ENCODE data around the gene RPA3.

The RPA3 gene

DNA sequence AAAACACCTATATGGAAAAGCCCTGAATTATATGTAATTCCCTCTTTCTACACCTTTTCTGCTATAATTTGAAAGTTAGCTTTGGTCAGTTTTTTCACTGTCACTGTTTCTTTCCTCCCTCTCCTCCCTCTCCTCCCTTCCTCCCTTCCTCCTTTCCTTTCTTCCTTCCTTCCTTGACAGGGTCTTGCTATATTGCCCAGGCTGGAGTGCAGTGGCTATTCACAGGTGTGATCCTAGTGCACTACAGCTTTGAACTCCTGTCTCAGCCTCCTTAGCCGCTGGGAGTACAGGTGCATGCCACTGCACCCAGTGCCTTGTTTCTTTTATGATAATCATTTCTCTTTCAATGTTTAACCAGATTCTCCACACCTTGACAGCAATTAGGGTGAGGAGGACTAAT is 100.0 kb downstream of the RPA3 start:
- no peak overlapping the region for H3K27ac ChIP-seq
- TF ChIP-seq, protein P1, sequence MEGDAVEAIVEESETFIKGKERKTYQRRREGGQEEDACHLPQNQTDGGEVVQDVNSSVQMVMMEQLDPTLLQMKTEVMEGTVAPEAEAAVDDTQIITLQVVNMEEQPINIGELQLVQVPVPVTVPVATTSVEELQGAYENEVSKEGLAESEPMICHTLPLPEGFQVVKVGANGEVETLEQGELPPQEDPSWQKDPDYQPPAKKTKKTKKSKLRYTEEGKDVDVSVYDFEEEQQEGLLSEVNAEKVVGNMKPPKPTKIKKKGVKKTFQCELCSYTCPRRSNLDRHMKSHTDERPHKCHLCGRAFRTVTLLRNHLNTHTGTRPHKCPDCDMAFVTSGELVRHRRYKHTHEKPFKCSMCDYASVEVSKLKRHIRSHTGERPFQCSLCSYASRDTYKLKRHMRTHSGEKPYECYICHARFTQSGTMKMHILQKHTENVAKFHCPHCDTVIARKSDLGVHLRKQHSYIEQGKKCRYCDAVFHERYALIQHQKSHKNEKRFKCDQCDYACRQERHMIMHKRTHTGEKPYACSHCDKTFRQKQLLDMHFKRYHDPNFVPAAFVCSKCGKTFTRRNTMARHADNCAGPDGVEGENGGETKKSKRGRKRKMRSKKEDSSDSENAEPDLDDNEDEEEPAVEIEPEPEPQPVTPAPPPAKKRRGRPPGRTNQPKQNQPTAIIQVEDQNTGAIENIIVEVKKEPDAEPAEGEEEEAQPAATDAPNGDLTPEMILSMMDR (conservative IDR thresholded peaks at IDR 0.05), result no peak

DNA sequence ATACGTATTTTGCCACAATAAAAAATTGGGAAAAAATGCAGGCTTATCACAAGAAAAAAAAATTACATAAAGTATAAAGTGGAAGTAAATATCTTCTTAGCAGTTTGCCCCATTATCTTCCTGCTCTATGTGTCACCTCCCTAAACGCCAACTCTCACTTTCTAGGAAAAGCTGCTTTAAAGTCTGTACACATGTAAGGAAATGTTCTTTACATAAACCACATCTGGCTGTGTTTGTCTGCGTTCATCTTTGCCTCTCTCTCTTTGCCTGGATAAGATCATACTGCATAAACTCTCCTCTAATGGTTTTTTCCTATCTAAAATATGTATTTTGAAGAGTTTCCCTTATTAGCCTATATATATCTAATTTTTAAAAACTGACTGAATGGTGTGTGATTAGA is 100.9 kb downstream of the RPA3 start:
- no peak overlapping the region for H3K27ac ChIP-seq
- TF ChIP-seq, protein P1 (conservative IDR thresholded peaks at IDR 0.05), result no peak

DNA sequence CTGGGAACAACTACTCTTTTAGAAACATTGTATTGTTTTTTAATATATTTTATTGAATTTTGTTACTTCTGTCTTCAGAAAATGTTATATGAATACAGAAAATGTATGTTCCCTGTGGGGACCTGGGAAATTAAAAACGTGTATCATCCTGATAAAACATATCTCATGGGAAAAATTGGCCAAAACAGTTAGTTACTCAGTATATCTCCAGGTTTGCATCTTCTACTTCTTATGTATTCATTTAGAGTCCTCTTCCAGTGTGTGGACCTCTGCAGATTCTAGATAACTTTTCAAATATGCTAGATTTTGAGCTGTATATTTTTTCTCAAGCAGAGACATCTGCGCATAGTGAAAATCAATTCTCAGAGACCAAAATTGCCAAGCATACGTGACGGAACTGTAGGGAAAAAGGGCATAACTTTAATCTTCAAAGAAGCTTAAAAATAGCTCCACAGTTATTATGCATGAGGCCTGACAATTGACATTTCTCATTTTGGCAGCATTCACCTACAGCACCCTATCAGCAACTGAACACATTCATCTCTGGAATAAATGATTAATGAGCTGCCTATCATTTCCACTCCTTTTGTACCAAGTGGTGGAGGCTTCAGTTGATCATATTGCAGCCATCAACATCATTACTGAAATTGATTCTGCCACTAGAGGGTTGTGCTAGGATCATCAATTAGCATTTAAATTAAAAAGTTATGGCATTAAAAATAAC is 104.2 kb downstream of the RPA3 start:
- TF ChIP-seq, protein P1 (conservative IDR thresholded peaks at IDR 0.05), result no peak
- H3K27ac ChIP-seq, result no peak overlapping the region

DNA sequence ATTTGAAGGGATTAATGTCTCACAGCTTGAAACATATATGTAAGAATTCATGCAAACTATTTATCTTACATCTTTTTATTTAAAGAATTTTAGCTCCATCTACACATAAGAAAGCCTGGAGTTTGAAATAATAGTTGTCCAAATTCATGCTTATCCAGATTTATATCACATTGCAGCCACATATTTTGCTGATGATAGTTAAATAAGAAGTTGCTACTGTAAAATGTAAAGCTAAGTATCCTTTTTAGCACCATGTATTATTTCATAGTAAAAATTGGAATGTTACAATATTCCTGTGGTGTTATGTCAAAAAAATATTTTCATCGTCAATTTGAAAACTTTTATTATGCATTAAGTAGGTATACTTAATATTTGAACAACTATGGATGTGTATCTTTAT is 105.2 kb downstream of the RPA3 start:
- TF ChIP-seq, protein P1 (conservative IDR thresholded peaks at IDR 0.05), result no peak
- no peak overlapping the region for H3K27ac ChIP-seq

DNA sequence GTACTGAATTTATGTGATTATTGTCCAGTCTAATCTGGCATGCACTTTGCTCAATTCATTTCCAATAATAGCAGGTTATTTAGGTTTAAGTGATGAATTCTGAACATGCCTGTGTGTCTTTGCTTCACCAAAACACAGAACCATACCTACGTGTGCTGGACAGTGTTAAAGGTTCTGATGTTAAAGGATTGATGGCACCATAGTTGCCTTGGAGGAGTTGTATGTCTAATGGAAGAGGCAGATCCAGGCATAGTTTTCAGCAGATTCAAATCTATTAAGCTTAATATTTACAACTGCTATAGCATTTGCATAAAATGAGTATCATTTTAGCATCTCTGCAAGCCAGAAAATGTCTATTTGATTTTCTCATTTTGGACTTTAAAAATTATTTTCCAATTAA is 105.9 kb downstream of the RPA3 start:
- TF ChIP-seq, protein P1 (conservative IDR thresholded peaks at IDR 0.05), result no peak

DNA sequence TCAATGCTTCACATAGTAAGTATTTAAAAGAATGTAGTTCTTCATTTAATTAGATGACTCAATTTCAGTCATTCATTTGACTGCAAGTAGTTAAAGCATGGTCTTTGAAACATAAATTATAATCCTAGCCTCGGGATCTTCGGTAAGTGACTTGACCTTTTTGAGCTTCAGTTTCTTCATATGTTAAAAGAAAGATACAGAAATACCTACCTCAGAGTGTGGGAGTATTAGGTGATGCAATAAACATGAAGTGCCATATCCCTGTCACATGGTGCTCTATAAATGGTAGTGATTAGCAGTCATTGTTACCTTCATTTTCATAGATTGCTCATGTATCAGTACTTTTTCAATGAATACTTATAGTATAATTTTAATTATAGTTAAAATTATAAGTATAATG is 109.1 kb downstream of the RPA3 start:
- TF ChIP-seq, protein P1 (conservative IDR thresholded peaks at IDR 0.05), result no peak
- H3K27ac ChIP-seq, result no peak overlapping the region

More for the DNA sequence above, 105.9 kb downstream of the RPA3 start:
- no peak overlapping the region for H3K27ac ChIP-seq

DNA sequence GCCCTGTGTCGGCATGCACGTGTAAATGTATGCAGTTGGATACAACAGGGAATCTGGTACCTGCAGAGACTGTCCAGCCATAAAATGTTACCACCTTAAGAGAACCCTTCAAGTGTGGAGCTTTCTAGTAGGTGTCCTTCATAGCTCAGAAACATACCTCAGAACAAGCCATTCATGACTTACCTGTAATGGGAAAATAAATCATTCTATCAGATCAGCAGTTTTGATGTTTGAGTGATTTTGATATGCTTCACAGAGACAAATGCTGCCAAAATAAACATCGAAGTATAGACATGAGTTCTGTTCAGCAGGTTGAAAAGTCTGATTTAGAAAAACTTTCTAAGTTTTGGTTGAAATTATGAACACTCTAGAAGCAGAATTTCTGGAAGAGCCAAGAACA is 111.4 kb downstream of the RPA3 start:
- TF ChIP-seq, protein P1 (conservative IDR thresholded peaks at IDR 0.05), result no peak
- no peak overlapping the region for H3K27ac ChIP-seq

Data from VCaP (cell line).